IMR-90 (cell line): Measurements from ENCODE around the gene HOXC12. TPM values are rescaled to one million over a fixed set of nuclear protein-coding genes. Genes with fewer than 3 reads are reported as not detected.

Source experiments
- ATAC-seq: fragments of 200-7000 bp; cut with Tn5 transposase; 2 replicates; pipeline ENCODE4 v1.9.1; 2020; ENCODE audit warnings: low read depth, mild to moderate bottlenecking, moderate library complexity
- BruUV-seq: library from RNA; stranded (reverse); fragments of 400-500 nt; replicated peaks from 2 replicates; lab custom pipeline; 2021; lab: Mats Ljungman, UMichigan
- CTCF ChIA-PET: fragments of 300-600 bp; formaldehyde crosslinking; extraction: SDS; loops from one replicate; lab custom pipeline; 2021; ENCODE audit warnings: antibody characterized with exemption; lab: Yijun Ruan, JAX
- POLR2A ChIA-PET: fragments of 300-600 bp; sonication (Branson Sonifier 250); formaldehyde crosslinking; loops from one replicate; lab custom pipeline; 2022; ENCODE audit warnings: antibody characterized with exemption; ENCODE audit not compliant: unreplicated experiment; lab: Charles Lee
- DNase-seq: peaks from one replicate; pipeline ENCODE4 v3.0.0; 2013
- H2AFZ ChIP-seq: replicated peaks from 2 replicates; pipeline ENCODE3; 2013; ENCODE audit warnings: low read length, mild to moderate bottlenecking; ENCODE audit not compliant: poor library complexity
- H2AK5ac ChIP-seq: 2 replicates; pipeline ENCODE4 v1.6.1; 2013; ENCODE audit warnings: low read depth, low read length, inconsistent platforms
- H2AK9ac ChIP-seq: replicated peaks from 2 replicates; pipeline ENCODE3; 2013; ENCODE audit warnings: mild to moderate bottlenecking, low read depth, low read length, moderate library complexity; ENCODE audit not compliant: poor library complexity
- H2BK120ac ChIP-seq: 2 replicates; pipeline ENCODE4 v1.6.1; 2013; ENCODE audit warnings: low read depth, low read length, inconsistent platforms
- H2BK15ac ChIP-seq: 3 replicates; pipeline ENCODE4 v1.6.1; 2013; ENCODE audit warnings: low read depth, low read length, inconsistent platforms
- H2BK20ac ChIP-seq: 2 replicates; pipeline ENCODE4 v1.6.1; 2013; ENCODE audit warnings: low read depth, mild to moderate bottlenecking, inconsistent platforms, low read length, moderate library complexity
- H2BK5ac ChIP-seq: 2 replicates; pipeline ENCODE4 v1.6.1; 2013; ENCODE audit warnings: mild to moderate bottlenecking, low read depth, low read length, inconsistent platforms; ENCODE audit not compliant: poor library complexity, severe bottlenecking
- H3K14ac ChIP-seq: replicated peaks from 2 replicates; pipeline ENCODE4 v1.6.1; 2013; ENCODE audit warnings: low read depth, low read length, inconsistent platforms
- H3K18ac ChIP-seq: 2 replicates; pipeline ENCODE4 v1.6.1; 2013; ENCODE audit warnings: low read depth, low read length, control low read depth
- H3K23ac ChIP-seq: 2 replicates; pipeline ENCODE4 v1.6.1; 2013; ENCODE audit warnings: low read depth, low read length, inconsistent platforms
- H3K27ac ChIP-seq: 2 replicates; pipeline ENCODE4 v1.5.1; 2013; ENCODE audit warnings: mild to moderate bottlenecking, control low read depth, low read length; ENCODE audit not compliant: insufficient read depth
- H3K27me3 ChIP-seq: 2 replicates; pipeline ENCODE4 v1.6.1; 2013; ENCODE audit warnings: low read length; ENCODE audit not compliant: control insufficient read depth, insufficient read depth
- H3K36me3 ChIP-seq: 2 replicates; pipeline ENCODE4 v1.6.1; 2013; ENCODE audit warnings: low read length, mixed read lengths; ENCODE audit not compliant: control insufficient read depth, insufficient read depth
- H3K4ac ChIP-seq: 2 replicates; pipeline ENCODE4 v1.6.1; 2013; ENCODE audit warnings: low read depth, low read length, inconsistent platforms
- H3K4me1 ChIP-seq: 2 replicates; pipeline ENCODE4 v1.6.1; 2013; ENCODE audit warnings: low read length, mixed read lengths; ENCODE audit not compliant: control insufficient read depth, insufficient read depth
- H3K4me2 ChIP-seq: 2 replicates; pipeline ENCODE4 v1.6.1; 2013; ENCODE audit warnings: low read depth, mild to moderate bottlenecking, control low read depth, low read length, moderate library complexity
- H3K4me3 ChIP-seq: 2 replicates; pipeline ENCODE4 v1.5.1; 2013; ENCODE audit warnings: low read depth, mild to moderate bottlenecking, control low read depth, low read length, moderate library complexity; ENCODE audit not compliant: insufficient read depth
- H3K56ac ChIP-seq: 2 replicates; pipeline ENCODE4 v1.6.1; 2013; ENCODE audit warnings: low read length, inconsistent platforms; ENCODE audit not compliant: insufficient read depth; ENCODE audit errors: extremely low read depth
- H3K79me1 ChIP-seq, 2 experiments: 2 replicates each; pipeline ENCODE4 v1.6.1; 2013; ENCODE audit warnings: low read length in 2 of 2, inconsistent platforms in 1 of 2, low read depth in 1 of 2
- H3K9ac ChIP-seq: 2 replicates; pipeline ENCODE4 v1.6.1; 2013; ENCODE audit warnings: low read depth, low read length, control low read depth
- H3K9me1 ChIP-seq: 2 replicates; pipeline ENCODE4 v1.6.1; 2013; ENCODE audit warnings: low read length, inconsistent platforms; ENCODE audit not compliant: insufficient read depth
- H3K9me3 ChIP-seq: 2 replicates; pipeline ENCODE4 v1.6.1; 2013; ENCODE audit warnings: low read length; ENCODE audit not compliant: control insufficient read depth, insufficient read depth
- H4K20me1 ChIP-seq: 2 replicates; pipeline ENCODE4 v1.6.1; 2013; ENCODE audit warnings: low read length, inconsistent platforms; ENCODE audit not compliant: insufficient read depth
- H4K5ac ChIP-seq: 2 replicates; pipeline ENCODE4 v1.6.1; 2013; ENCODE audit warnings: mild to moderate bottlenecking, low read depth, low read length, control low read depth
- H4K8ac ChIP-seq, 2 experiments: 2 replicates each; pipeline ENCODE4 v1.6.1; 2013; ENCODE audit warnings: low read depth in 2 of 2, low read length in 2 of 2, control low read depth in 1 of 2, inconsistent platforms in 1 of 2
- H4K91ac ChIP-seq: 2 replicates; pipeline ENCODE4 v1.6.1; 2013; ENCODE audit warnings: low read depth, low read length, inconsistent platforms; ENCODE audit not compliant: insufficient read depth
- BHLHE40 ChIP-seq: fragments of 150-350 bp; IDR thresholded peaks from 2 replicates; pipeline ENCODE4 v1.6.1; 2016; ENCODE audit warnings: mild to moderate bottlenecking, low read depth, low read length
- CEBPB ChIP-seq: IDR thresholded peaks from 2 replicates; pipeline ENCODE4 v1.6.1; 2012; ENCODE audit warnings: low read depth, low read length, improper control_type of control experiment
- CHD1 ChIP-seq: IDR thresholded peaks from 2 replicates; pipeline ENCODE4 v1.6.1; 2012; ENCODE audit warnings: low read depth, low read length, improper control_type of control experiment
- CTCF ChIP-seq: conservative IDR thresholded peaks from 2 replicates; pipeline ENCODE4 v1.5.1; 2012; ENCODE audit warnings: mild to moderate bottlenecking, low read depth, low read length, improper control_type of control experiment
- FOS ChIP-seq: fragments of 150-350 bp; IDR thresholded peaks from 2 replicates; pipeline ENCODE4 v1.6.1; 2016; ENCODE audit warnings: low read depth, low read length
- MAFK ChIP-seq: IDR thresholded peaks from 2 replicates; pipeline ENCODE4 v1.6.1; 2012; ENCODE audit warnings: low read depth, low read length, improper control_type of control experiment
- MAZ ChIP-seq: IDR thresholded peaks from 2 replicates; pipeline ENCODE4 v1.6.1; 2012; ENCODE audit warnings: low read depth, mild to moderate bottlenecking, low read length, improper control_type of control experiment, moderate library complexity, borderline replicate concordance
- MXI1 ChIP-seq: IDR thresholded peaks from 2 replicates; pipeline ENCODE4 v1.6.1; 2012; ENCODE audit warnings: low read depth, mild to moderate bottlenecking, low read length, moderate library complexity, borderline replicate concordance
- NFE2L2 ChIP-seq: fragments of 150-350 bp; IDR thresholded peaks from 2 replicates; pipeline ENCODE4 v1.6.1; 2016; ENCODE audit warnings: low read depth, mild to moderate bottlenecking, low read length
- POLR2A ChIP-seq: IDR thresholded peaks from 2 replicates; pipeline ENCODE4 v1.6.1; 2012; ENCODE audit warnings: mild to moderate bottlenecking, low read depth, low read length
- RCOR1 ChIP-seq: IDR thresholded peaks from 2 replicates; pipeline ENCODE4 v1.6.1; 2012; ENCODE audit warnings: mild to moderate bottlenecking, low read length, improper control_type of control experiment; ENCODE audit not compliant: insufficient replicate concordance
- RFX5 ChIP-seq: IDR thresholded peaks from 2 replicates; pipeline ENCODE4 v1.8.0; 2012; ENCODE audit warnings: low read depth, mild to moderate bottlenecking, low read length, moderate library complexity
- SMC3 ChIP-seq: fragments of 150-350 bp; IDR thresholded peaks from 2 replicates; pipeline ENCODE4 v1.6.1; 2016; ENCODE audit warnings: low read depth, mild to moderate bottlenecking, antibody characterized with exemption, low read length, moderate library complexity
- USF2 ChIP-seq: fragments of 150-350 bp; IDR thresholded peaks from 2 replicates; pipeline ENCODE4 v1.6.1; 2017; ENCODE audit warnings: mild to moderate bottlenecking, antibody characterized with exemption, low read length, low read depth
- WGBS, 2 experiments: methylation state at CpG; one replicate each; pipeline versions ENCODE4 v1.1.5 to v1.1.7; 2013; ENCODE audit warnings: missing lambda C conversion rate in 2 of 2; ENCODE audit not compliant: insufficient read length in 1 of 2; ENCODE audit errors: extremely low coverage in 2 of 2; 5-methylcytosine and 5-hydroxymethylcytosine counted together
- dilution Hi-C: fragments of 300-500 bp; cut with HindIII; formaldehyde crosslinking; loops from one replicate; pipeline ENCODE4 v1.14.3; 2018; ENCODE audit warnings: low sequenced_read_pairs; ENCODE audit not compliant: unreplicated experiment
- in situ Hi-C: fragments of 300-500 bp; cut with MboI; formaldehyde crosslinking; loops from 3 replicates; pipeline ENCODE4 v1.14.3; 2019; ENCODE audit warnings: low sequenced_read_pairs, inconsistent platforms, mixed read lengths
- intact Hi-C: fragments of 100-400 bp; cut with micrococcal nuclease; formaldehyde crosslinking; loops from 2 replicates; pipeline ENCODE4 v1.10.0; 2022
- polyA plus RNA-seq, 3 experiments: library from polyadenylated mRNA; depleted of rRNA; stranded (reverse); fragments of >200 nt; gene quantifications; 2 replicates each; pipeline ENCODE4 v1.2.3, GENCODE V29; 2012; ENCODE audit warnings: low replicate concordance in 1 of 3
- total RNA-seq: library from RNA; depleted of rRNA; stranded (reverse); fragments of >200 nt; gene quantifications from 2 replicates; pipeline ENCODE4 v1.2.3, GENCODE V29; 2012
- TF ChIP-seq, protein P1 (sequence below): fragments of 150-350 bp; IDR thresholded peaks from 2 replicates; pipeline ENCODE4 v1.6.1; 2016; ENCODE audit warnings: low read depth, mild to moderate bottlenecking, low read length, moderate library complexity, borderline replicate concordance

The HOXC12 gene
- total and polyA plus RNA-seq, 2 of the 4 experiments (the other 2 are of a cell fraction), result not detected

GRCh38 chr12:53965281-53966084 lies 10.8 kb downstream of the HOXC12 start:
- Histone ChIP-seq H3K27ac (no peak overlapping the region), H4K91ac (no peak overlapping the region), H3K18ac (no peak overlapping the region), H3K27me3 (peaks cover 95% of the 10 kb centered on the region), H3K14ac (no peak overlapping the region), H3K23ac (no peak overlapping the region), H3K9me3 (peaks cover 4% of the 10 kb centered on the region), H2BK120ac (no peak overlapping the region), H2BK15ac (no peak overlapping the region), H2BK20ac (no peak overlapping the region), H3K4me2 (no peak overlapping the region), H4K20me1 (no peaks in the 10 kb centered on the region), H4K5ac (no peak overlapping the region), H2AK5ac (no peak overlapping the region), H3K9me1 (no peaks in the 10 kb centered on the region), H3K79me1 (no peaks in the 10 kb centered on the region), H2AK9ac (no peak overlapping the region), H3K4ac (no peak overlapping the region), H3K36me3 (no peaks in the 10 kb centered on the region), H3K4me3 (no peak overlapping the region), H2BK5ac (no peak overlapping the region), H3K9ac (no peak overlapping the region), H3K56ac (no peak overlapping the region), H4K8ac (no peak overlapping the region), H3K4me1 (no peaks in the 10 kb centered on the region), H2AFZ (no peak overlapping the region)
- POLR2A ChIA-PET, result no interaction called here
- intact Hi-C loops, result no loop called here
- no peak for TF ChIP-seq RCOR1
- TF ChIP-seq MAZ, result no peak
- TF ChIP-seq, protein P1, sequence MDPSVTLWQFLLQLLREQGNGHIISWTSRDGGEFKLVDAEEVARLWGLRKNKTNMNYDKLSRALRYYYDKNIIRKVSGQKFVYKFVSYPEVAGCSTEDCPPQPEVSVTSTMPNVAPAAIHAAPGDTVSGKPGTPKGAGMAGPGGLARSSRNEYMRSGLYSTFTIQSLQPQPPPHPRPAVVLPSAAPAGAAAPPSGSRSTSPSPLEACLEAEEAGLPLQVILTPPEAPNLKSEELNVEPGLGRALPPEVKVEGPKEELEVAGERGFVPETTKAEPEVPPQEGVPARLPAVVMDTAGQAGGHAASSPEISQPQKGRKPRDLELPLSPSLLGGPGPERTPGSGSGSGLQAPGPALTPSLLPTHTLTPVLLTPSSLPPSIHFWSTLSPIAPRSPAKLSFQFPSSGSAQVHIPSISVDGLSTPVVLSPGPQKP, result no peak
- no peak for TF ChIP-seq FOS
- TF ChIP-seq USF2, result no peak
- no peak for TF ChIP-seq CEBPB
- no peak for TF ChIP-seq CTCF
- TF ChIP-seq RFX5, result no peak
- TF ChIP-seq MXI1, result no peak
- TF ChIP-seq CHD1, result no peak
- no peak for TF ChIP-seq BHLHE40
- no peak for TF ChIP-seq MAFK
- no peak for TF ChIP-seq SMC3
- no peak for TF ChIP-seq POLR2A
- TF ChIP-seq NFE2L2, result no peak
- DNase-seq (no peak), ATAC-seq (no peak)
- no TSS peak for BruUV-seq
- WGBS, 2 experiments, result 0% methylated on average over 6 of the region's 18 CpGs; no CpG with 5 or more reads in 1 of the 2 experiments
- dilution Hi-C loops, result no loop called here
- in situ Hi-C loops, result no loop called here
- CTCF ChIA-PET, result interaction anchor here (0.6 kb wide), 1 partner anchor 155 kb away, joined by 3 read pairs; no protein-coding TSS in a partner anchor
